Putamen (tissue), 1 donor: ENCODE results near the gene HOXA5.

Experiments used
- DNase-seq: peaks from one replicate; pipeline ENCODE4 v3.0.0-alpha.2; 2016; ENCODE audit warnings: low spot score

Gene HOXA5

DNA sequence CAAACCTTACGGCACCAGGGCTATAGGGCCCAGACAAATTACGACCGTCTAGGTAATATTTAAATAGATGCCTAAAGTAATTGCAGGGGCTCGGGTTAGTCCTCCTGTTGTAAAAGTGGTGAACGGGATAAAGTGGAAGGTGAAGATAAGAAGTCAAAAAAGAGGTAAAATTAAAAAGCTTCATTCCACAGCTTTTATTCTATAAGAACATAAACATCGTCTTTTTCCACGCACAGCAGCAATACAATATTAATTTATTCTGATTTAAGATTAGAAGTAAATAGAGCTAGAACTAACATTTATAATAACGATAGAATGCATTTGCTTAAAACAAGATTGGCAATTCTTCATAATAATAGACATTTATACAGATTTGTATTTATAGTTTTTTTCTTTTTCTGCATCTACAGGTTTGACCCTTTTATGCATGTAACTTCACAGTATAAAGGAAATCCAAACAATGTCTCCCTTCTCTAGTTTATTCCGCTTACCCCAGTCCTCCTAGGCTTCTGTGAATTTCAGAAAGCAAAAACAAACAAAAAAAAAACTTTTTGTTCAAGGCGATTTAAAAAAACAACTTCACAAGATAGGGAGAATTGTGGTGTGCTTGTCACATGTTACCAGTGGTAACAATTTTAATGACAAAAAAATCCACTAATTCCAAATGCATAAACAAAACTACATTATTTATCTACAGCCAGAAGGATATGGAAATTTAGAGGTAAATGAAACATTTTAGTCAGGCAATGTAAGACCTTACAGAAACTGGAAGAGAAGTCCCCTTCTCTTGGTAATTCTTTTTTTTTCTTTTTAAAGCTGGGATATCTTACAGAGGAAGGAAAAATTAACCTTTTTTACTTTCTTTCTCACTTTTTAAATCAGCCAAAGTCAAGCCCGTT is 27.2 kb upstream of the HOXA5 start:
- DNase-seq, result no peak

DNA sequence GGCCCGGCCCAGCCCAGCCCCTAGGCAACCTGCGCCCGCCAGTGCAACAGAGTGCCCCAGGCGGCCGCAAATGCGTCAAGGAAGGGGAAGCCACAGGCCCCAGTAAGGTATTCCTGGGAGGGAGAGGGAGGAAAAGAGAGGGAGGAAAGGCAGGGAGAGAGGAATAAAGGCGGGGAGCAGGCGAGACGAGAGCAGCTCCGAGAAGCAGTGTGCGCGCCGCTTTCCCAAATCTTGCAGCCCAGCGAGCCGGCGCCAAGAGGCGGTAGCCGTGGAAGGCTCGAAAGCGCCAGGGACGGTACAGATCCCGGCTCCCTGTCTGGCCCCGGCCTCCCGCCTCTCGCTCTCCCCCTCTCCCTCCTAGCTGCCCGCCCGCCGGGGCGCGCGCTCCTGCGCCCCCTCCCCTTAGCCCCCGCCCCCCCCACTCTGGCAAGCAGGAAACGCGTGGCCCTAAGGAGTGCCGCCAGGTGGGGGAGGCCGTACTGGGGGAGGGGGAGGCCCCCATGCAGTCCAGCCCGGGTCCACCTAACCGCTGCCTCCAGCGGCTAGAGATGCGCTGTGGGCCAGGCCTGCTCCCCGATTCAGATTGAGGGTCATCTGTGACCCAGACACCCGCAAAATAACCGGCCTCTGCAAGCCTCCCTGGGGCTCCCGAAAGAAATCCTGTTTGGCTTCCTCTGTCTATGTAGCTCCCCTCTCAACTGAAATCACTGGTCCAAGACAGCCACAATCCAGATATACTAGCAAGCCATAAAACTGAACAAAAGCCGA is 26.4 kb upstream of the HOXA5 start:
- no peak for DNase-seq

DNA sequence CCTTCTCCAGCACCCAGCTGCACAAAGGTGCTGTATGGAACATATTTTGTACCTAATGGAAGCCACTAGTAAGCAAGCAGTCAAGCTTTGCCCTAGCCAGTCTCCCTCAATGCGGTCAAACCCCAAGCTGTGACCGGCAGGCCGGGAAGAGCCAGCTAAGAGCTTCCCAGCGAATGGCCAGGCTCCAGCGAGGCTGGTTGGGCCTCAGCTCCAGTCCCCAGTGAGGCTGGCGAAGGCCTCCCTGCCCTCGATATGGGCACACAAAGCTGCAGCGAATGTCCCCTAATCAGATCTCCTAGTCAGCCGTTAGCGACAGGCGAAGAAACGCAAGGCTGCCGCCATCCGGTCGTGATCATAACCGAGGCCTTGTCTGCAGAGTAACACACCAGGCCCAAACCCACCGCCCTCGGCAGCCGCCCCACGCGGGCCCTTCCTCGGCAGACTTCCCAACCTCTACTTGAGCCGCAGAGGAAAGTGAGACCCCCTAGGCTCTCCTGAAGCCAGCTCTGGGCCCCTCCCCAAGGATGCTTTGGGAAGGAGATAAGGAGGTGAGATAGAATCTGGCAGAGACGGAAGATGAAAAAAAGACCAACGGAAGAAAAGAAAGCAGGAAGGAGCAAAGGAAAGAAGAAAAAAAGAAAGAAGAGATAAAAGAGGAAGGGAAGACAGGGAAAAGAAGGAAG is 24.9 kb upstream of the HOXA5 start:
- no peak for DNase-seq

DNA sequence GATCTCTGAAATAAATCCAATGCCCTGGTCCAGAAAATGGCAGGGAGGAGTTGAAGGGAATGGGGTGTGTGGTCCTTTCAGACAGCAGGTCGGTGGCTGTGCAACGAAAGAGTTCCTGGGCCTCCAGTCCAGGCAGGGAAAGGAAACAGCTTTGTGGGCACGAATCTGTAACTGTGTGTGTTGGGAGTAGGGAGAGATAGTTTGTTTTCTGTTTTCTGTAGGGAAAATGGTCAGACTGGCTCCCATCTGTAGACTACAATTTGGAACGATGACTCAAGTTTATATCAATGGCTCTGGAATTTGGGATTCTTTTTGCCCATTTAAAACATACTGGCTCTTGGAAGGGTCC is 24.4 kb upstream of the HOXA5 start:
- no peak for DNase-seq

DNA sequence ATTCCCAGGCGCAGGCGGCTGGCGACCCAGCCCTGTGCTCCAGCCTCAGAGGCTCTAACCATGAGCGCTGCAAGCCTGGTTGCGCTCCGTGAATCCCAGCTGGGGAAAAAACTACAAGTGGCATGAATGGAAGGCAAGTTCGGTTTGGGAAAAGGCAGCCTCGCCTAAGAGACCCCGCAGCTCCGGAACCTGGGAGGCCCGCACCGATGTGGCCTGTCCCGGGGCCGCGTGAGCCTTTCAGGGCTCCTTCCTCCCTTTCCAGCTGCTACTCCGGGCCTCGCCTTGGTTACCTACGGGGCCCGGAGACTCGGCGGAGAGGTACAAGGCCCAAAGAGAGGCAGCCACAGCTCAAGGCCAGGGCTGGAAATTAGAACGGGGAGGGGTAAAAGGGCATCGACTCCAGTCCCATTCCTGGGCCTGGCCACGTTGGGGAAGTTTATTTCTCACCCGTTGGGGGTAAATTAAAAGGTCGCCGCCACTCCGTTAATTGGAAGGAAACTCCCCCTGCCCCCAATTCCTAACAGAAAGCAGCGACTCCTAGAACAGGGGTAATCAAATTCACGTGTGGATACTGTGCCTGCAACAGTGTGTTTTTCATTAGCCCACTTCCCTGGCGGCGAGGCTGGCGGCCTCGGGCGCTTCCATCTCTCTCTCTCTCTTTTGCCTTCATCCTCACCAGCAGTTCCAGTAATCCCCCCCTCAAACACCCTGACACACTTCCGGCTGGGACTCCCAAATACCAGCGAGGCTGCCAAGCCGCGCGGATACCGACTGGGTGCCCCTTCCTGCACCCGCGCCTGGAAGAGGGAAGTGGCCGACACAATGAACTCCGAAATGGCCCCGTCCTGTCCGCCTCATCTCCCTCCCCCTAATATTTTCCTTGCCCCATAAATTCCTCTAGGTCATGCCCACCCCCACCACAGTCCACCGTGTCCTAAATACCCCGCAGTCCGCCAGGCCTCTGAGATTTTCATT is 23.3 kb upstream of the HOXA5 start:
- no peak for DNase-seq

DNA sequence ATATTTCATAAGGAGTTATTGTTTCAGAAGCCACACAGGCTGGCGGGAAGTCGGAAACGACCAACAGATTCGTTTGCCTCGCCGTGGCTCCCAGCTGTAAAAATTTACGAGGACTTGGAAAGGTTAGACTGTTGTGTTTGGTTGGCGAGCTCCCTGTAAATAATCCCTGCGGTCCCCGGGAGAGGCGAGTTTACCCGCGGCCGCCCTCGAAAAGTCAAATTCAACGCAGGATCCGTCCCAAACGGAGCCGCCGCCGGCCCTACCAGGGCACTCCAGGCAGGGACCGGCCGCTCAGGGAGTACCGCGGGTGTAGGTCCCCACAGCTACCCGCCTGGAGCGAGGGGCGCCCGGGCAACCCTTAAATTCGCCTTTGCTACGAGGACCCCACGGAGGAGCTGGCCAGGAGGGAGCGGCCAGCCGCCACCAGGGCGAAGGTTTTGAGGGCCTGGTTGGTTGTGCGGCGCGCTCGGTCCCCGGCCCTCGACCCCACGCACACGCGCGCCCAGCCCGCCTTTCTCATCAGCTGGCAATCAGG is 22.6 kb upstream of the HOXA5 start:
- DNase-seq, result no peak

DNA sequence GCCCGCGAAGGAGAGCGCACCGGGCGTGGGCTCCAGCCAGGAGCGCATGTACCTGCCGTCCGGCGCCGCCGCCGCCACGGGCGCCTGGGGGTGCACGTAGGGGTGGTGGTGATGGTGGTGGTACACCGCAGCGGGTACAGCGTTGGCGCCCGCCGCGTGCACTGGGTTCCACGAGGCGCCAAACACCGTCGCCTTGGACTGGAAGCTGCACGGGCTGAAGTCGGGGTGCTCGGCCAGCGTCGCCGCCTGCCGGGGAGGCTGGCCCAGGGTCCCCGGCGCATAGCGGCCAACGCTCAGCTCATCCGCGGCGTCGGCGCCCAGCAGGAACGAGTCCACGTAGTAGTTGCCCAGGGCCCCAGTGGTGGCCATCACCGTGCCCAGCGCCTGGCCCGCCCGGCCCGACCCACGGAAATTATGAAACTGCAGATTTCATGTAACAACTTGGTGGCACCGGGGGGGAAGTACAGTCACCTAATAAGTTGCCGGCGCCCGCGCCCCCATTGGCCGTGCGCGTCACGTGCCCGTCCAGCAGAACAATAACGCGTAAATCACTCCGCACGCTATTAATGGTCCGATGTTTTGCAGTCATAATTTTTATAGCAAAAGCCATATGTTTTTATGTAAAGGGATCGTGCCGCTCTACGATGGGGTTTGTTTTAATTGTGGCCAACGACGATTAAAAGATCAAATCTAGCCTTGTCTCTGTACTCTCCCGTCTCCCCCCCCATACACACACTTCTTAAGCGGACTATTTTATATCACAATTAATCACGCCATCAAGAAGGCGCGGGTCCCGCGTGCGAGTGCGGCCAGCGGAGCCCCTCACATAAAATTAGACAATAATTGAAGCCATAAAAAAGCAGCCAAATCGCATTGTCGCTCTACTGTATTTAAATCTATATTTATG is 21.9 kb upstream of the HOXA5 start, which contains the start of gene HOXA9:
TSS of gene HOXA9 (minus strand) at position 449 of the 907 bp plus-strand sequence. CDS start at position 369, 80 bp downstream.
- no peak for DNase-seq

DNA sequence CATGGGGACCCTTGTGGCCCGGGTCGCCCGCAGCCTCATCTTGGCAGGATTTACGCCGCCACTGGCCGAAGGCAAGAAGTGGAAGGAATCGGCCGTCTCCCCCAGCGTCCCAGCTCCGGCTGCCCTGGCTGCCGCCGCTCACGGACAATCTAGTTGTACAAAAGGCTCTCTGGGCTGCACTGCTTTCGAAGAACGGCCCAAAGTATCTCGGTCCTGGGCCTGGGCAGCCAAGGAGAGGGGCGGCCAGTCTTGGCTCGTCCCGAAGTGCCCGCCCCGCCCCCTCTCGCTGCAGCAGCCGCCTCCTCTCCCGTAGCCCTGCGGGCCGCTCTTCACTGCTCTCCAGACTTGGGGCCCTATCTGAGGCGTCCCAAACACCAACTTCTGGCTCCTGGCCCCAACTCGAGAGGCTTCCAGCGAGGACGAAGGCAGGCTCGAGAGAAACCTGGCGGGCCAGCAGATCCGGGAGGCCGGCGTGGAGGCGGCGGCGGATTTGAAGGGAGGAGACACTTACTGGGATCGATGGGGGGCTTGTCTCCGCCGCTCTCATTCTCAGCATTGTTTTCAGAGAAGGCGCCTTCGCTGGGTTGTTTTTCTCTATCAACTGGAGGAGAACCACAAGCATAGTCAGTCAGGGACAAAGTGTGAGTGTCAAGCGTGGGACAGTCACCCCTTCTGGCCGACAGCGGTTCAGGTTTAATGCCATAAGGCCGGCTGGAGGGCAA is 21.0 kb upstream of the HOXA5 start:
- no peak for DNase-seq

DNA sequence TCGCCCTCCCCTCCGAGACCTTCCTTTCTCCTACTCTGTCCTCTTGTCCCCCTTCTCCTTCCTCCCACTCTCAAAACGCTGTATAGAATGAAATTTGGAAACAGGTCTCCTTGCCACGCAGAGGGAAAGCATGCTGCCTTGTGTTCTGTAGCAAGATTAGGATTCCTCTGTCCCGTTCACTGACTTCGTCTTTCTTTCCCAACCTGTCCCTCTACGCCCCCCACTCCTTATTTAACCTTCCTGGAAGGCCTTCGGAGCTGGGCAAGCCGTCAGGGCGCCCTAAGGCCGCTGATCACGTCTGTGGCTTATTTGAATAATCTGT is 20.5 kb upstream of the HOXA5 start:
- no peak for DNase-seq

DNA sequence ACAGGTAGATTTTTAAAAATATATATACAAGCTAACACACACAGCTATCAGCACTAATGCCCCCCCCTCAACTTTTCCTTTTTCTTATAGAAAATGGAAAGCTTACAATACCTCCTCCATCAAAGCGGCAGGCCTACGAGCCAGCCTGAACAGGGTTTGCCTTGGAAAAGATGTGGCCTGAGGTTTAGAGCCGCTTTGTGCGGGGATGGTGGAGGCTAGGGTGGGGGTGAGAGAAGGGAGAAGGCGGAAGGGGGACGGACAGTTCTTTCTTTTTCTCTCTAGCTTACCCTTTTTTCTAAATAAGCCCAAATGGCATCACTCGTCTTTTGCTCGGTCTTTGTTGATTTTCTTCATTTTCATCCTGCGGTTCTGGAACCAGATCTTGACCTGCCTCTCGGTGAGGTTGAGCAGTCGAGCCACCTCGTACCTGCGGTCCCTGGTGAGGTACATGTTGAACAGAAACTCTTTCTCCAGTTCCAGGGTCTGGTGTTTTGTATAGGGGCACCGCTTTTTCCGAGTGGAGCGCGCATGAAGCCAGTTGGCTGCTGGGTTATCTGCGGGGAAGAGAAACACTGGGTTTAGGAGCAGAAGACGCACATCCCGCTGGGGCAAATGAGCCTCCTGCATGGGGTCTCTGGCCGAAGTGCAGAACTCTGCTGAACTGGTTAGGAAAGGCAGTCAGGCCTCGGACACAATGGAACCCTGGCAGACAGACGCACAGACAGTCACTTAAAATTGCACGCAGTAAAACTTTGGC is 20.0 kb upstream of the HOXA5 start:
- no peak for DNase-seq

DNA sequence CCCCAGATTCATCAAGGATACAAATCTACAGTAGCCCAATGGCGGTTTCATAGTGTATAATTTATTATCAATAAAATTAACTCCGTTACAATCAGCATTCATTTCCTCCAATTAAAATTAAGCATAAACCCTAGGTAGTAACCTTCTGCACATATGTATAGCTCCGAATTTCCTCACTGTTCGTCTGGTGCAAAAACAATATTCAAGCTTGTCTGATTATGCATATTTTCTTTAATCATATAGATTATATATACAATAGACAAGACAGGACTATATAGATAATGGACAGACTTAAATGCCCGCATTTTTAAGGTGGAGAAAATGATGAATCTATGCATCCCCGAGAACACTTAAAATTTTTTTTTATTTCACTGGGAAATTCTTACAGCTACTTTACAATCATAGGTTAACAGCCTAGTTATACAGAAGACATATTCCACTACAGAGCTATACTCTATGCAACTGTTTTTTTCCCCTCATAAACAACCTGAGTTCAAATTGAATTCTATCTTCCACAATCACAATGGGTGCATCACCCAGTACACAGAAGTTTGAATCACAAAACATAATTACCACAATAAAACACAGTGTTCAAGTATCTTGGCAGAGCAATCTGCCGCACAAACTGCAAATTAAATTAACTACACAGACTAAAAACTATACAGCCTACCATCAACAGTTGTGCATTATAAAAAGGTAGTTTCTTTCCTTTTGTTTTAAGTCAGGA is 19.2 kb upstream of the HOXA5 start:
- no peak for DNase-seq

DNA sequence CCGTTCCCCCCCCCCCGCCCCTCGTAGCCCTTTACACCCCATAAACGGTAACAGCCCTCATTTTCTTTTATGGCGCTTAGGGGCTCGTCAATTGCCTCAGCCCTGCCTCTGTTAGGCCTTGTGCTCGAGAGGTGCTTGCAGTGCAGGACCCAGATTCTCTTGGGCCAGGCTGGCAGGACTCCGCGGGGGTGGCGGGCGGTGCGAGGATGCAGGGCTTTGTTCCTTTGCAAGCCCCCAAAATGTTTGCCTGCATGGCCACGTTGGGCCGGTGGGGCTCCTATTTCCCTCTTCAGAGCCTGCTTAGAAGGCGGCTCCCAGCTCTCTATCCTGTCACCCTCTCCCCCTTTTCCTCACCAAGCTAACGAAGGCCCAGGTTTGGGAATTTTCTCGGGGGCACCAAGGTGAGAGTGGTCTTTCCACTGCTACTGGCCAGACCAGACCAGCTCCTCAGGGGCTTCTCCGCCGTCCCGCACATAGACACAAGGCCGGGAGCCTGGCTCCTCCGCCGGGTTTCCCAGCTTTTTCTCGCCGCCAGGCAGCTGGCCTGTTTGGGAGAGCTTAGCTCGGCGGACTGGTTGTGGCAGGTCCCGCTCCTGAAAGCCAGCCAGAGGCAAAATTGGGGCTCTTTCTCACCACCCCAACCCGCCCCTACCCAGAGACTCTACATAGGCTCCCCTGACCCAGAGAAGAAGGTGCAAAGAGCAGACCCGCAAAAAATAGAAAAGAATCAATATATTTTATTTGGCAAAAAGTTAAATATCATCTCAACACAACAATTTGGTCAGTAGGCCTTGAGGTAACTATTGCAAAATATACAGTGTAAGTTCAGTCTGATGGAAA is 18.5 kb upstream of the HOXA5 start:
- no peak for DNase-seq

DNA sequence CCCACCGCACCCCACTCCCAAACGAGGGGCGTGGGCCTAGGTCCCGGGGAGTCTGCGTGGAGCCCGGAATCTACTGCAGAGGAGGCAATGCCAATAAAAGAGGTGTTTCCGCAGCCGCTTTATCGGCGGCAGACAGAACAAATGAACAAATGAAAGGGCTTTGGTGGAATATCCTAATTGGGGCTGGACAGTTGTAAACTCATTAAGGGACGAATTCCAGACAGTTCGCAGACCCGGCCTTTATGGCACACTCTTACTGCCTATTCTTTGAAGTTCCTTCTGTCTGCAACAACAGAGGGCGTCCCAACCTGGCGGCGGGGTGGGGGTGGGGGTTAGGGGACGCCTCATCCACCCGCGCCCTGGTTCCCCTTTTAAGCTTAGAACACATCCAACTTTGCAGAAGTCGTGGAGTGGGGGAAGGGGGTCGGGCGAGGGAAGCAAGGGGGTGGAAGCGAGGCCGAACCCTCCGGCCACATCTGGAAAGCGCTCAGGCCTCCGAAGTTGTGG is 17.8 kb upstream of the HOXA5 start:
- no peak for DNase-seq

DNA sequence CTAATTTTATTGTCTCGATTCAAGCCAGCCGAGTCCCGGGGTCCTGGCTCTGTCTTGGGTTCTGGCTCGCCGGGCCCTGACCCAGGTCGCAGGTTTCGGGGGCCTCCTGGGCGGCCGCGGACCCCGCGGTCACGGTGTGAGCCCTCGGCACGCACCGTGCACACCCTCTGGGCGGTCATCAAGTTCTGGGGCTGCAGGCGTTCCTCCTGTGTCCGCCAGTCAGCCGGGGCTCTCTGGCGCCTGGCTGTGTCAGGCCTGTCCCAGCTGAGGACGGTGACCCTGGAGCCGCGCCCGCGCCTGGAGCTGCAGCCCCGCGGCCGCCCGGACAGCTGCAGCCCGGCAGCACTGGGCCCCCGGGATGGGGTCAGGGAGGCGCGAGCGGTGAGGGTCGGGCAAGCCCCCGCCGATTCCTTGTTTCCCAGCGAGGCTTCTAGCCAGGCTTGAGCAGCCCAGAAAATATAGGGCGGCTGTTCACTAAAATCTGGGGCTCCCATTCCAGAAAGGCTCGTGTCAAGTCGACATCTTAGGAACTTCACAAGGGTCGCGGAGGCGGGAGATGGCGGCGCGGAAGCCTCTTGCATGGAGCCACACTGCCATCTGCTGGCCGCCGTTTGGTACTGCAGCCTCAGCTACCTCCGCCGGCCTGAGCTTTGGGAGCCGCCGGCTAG is 17.2 kb upstream of the HOXA5 start:
- peak; percentile 71 for DNase-seq

DNA sequence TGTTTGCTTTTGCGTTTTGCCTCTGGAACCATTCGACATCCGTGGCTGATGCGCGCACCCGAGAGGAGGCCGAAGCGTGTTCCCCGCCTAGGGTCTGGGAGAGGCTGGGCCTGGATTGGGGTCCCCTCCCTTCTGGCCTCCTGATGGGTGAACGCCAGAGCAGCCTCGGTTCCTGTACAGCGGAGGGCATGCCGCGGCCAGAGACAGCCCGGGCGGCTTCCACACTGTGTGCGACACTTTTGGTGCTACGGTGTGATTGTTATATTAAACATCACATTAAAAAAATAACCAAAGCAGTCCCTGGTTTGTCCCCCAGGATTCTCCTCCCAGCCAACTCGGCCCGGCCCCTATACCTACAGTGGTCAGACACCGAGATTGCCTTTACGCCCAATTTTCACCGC is 16.7 kb upstream of the HOXA5 start:
- DNase-seq, result no peak
